SK-N-MC (cell line): ENCODE data around the gene FXYD1.

Source experiments
- DNase-seq: peaks from one replicate; pipeline ENCODE4 v3.0.0-alpha.2; 2011; ENCODE audit warnings: low read depth, low spot score
- H3K27ac ChIP-seq: fragments of 200-600 bp; sonication (generic); 2 replicates; pipeline ENCODE4 v1.5.1; 2016; ENCODE audit warnings: mixed run types
- H3K36me3 ChIP-seq: fragments of 200-600 bp; sonication (generic); 2 replicates; pipeline ENCODE4 v1.6.1; 2017; ENCODE audit warnings: antibody characterized with exemption, low read length, mixed read lengths; ENCODE audit not compliant: insufficient read depth
- H3K4me3 ChIP-seq: fragments of 200-600 bp; sonication (generic); 2 replicates; pipeline ENCODE4 v1.5.1; 2016
- H3K9ac ChIP-seq: fragments of 200-600 bp; sonication (generic); 2 replicates; pipeline ENCODE4 v1.8.0; 2017; ENCODE audit warnings: mixed run types, mixed read lengths; ENCODE audit not compliant: insufficient read length
- H3K9me3 ChIP-seq: fragments of 200-600 bp; sonication (generic); 2 replicates; pipeline ENCODE4 v1.6.1; 2017; ENCODE audit warnings: low read depth, mild to moderate bottlenecking, antibody characterized with exemption, low read length, moderate library complexity, mixed read lengths
- EZH2 ChIP-seq: fragments of 200-600 bp; sonication (generic); IDR thresholded peaks from one replicate; pipeline ENCODE4 v1.6.1; 2017; ENCODE audit warnings: antibody characterized with exemption
- FOXP2 ChIP-seq: optimal IDR thresholded peaks from 2 replicates; pipeline ENCODE3; 2011; ENCODE audit warnings: mild to moderate bottlenecking, moderate library complexity; ENCODE audit not compliant: insufficient read depth; ENCODE audit errors: extremely low read length, control extremely low read depth
- POLR2AphosphoS5 ChIP-seq: IDR thresholded peaks from 2 replicates; pipeline ENCODE4 v1.6.1; 2012; ENCODE audit warnings: mild to moderate bottlenecking, low read depth, low read length, borderline replicate concordance

FXYD1 gene

GRCh38 chr19:35160629-35161433 lies 22.2 kb downstream of the FXYD1 start:
- H3K9ac ChIP-seq = no peak overlapping the region
- H3K9me3 ChIP-seq = no peaks in the 10 kb centered on the region
- H3K36me3 ChIP-seq = no peaks in the 10 kb centered on the region
- no peak overlapping the region for H3K27ac ChIP-seq
- no peak overlapping the region for H3K4me3 ChIP-seq
- TF ChIP-seq EZH2 = no peak
- TF ChIP-seq POLR2AphosphoS5 = no peak
- TF ChIP-seq FOXP2 = no peak
- DNase-seq = no peak

- Histone ChIP-seq H3K36me3 (no peaks in the 10 kb centered on the region), H3K9me3 (no peaks in the 10 kb centered on the region), H3K27ac (no peak overlapping the region), H3K4me3 (no peak overlapping the region), H3K9ac (no peak overlapping the region)
- DNase-seq = no peak
- no peak for TF ChIP-seq EZH2
- no peak for TF ChIP-seq POLR2AphosphoS5
- no peak for TF ChIP-seq FOXP2
Observed at GRCh38 chr19:35161434-35161743, 22.8 kb downstream of the FXYD1 start.

- Histone ChIP-seq H3K36me3 (no peaks in the 10 kb centered on the region), H3K4me3 (no peak overlapping the region), H3K9ac (no peak overlapping the region), H3K27ac (no peak overlapping the region), H3K9me3 (no peaks in the 10 kb centered on the region)
- no peak for DNase-seq
- no peak for TF ChIP-seq EZH2
- TF ChIP-seq FOXP2 = no peak
- TF ChIP-seq POLR2AphosphoS5 = no peak
Observed at GRCh38 chr19:35162471-35163326, 24.1 kb downstream of the FXYD1 start.

GRCh38 chr19:35164418-35164817 lies 25.8 kb downstream of the FXYD1 start:
- H3K9me3 ChIP-seq = no peaks in the 10 kb centered on the region
- H3K4me3 ChIP-seq = no peak overlapping the region
- no peak for DNase-seq
- no peaks in the 10 kb centered on the region for H3K36me3 ChIP-seq
- no peak overlapping the region for H3K27ac ChIP-seq
- TF ChIP-seq POLR2AphosphoS5 (no peak), FOXP2 (no peak), EZH2 (no peak)
- no peak overlapping the region for H3K9ac ChIP-seq

GRCh38 chr19:35165200-35166058 lies 26.8 kb downstream of the FXYD1 start:
- Histone ChIP-seq H3K4me3 (no peak overlapping the region), H3K36me3 (no peaks in the 10 kb centered on the region)
- TF ChIP-seq POLR2AphosphoS5 (no peak), FOXP2 (no peak), EZH2 (no peak)

GRCh38 chr19:35166100-35167063 lies 27.8 kb downstream of the FXYD1 start:
- no peak for TF ChIP-seq FOXP2
- Histone ChIP-seq H3K27ac (no peak overlapping the region), H3K9me3 (no peaks in the 10 kb centered on the region), H3K9ac (no peak overlapping the region), H3K4me3 (no peak overlapping the region), H3K36me3 (no peaks in the 10 kb centered on the region)
- DNase-seq = no peak

More at GRCh38 chr19:35165200-35166058, 26.8 kb downstream of the FXYD1 start:
- Histone ChIP-seq H3K9ac (no peak overlapping the region), H3K9me3 (no peaks in the 10 kb centered on the region), H3K27ac (no peak overlapping the region)
- no peak for DNase-seq
